GM12891 (cell line): ENCODE data around the gene SLC36A1.
"Not testable (repeated sequence)": the region's sequence is repeated elsewhere in the genome, so short reads cannot be mapped to it uniquely, and the experiment has no call there.

Experiments
- DNase-seq: peaks from one replicate; pipeline ENCODE4 v3.0.0; 2011; ENCODE audit warnings: low spot score; ENCODE audit not compliant: insufficient read length
- FAIRE-seq: peaks from 2 replicates; lab custom pipeline; 2011; peaks lifted over from hg19 to GRCh38; lab: Jason Lieb, UNC
- PAX5 ChIP-seq: IDR thresholded peaks from 2 replicates; pipeline ENCODE4 v1.6.1; 2011; ENCODE audit warnings: low read length, moderate library complexity, mild to moderate bottlenecking; ENCODE audit not compliant: insufficient read depth, severe bottlenecking
- POLR2A ChIP-seq: IDR thresholded peaks from 2 replicates; pipeline ENCODE4 v1.6.1; 2011; ENCODE audit warnings: low read depth, low read length, control low read depth
- POLR2AphosphoS5 ChIP-seq: IDR thresholded peaks from 2 replicates; pipeline ENCODE4 v1.6.1; 2011; ENCODE audit warnings: low read depth, low read length, control low read depth
- POU2F2 ChIP-seq: IDR thresholded peaks from 2 replicates; pipeline ENCODE4 v1.6.1; 2011; ENCODE audit warnings: low read depth, mild to moderate bottlenecking, control low read depth, low read length, moderate library complexity
- SPI1 ChIP-seq: IDR thresholded peaks from 2 replicates; pipeline ENCODE4 v1.6.1; 2011; ENCODE audit warnings: low read depth, low read length, control low read depth
- TAF1 ChIP-seq: IDR thresholded peaks from 2 replicates; pipeline ENCODE4 v1.6.1; 2011; ENCODE audit warnings: low read depth, low read length, control low read depth

SLC36A1 gene

GRCh38 chr5:151504006-151504405 lies 56.6 kb downstream of the SLC36A1 start:
- TF ChIP-seq POLR2AphosphoS5 (no peak), POU2F2 (0 out of 2 replicates have a peak, but pooled peaks have one; percentile 21)
- DNase-seq (peak; percentile 39), FAIRE-seq (no peak)

GRCh38 chr5:151508308-151508707 lies 60.9 kb downstream of the SLC36A1 start:
- not testable (repeated sequence) for FAIRE-seq, DNase-seq

GRCh38 chr5:151509231-151509630 lies 61.8 kb downstream of the SLC36A1 start:
- FAIRE-seq (peak; percentile 62), DNase-seq (no peak)
- TF ChIP-seq POLR2AphosphoS5 (no peak), POLR2A (no peak), TAF1 (no peak), POU2F2 (no peak), SPI1 (no peak), PAX5 (no peak)

GRCh38 chr5:151509836-151510235 lies 62.4 kb downstream of the SLC36A1 start:
- TF ChIP-seq POLR2A (no peak), SPI1 (no peak), PAX5 (no peak)
- DNase-seq (no peak), FAIRE-seq (no peak)

- no peak for DNase-seq
- TF ChIP-seq POU2F2 (no peak), POLR2A (no peak), SPI1 (no peak), POLR2AphosphoS5 (no peak), PAX5 (no peak), TAF1 (no peak)
- FAIRE-seq, result no peak
These were observed 69.9 kb downstream of the SLC36A1 start for GRCh38 chr5:151517122-151517920.

GRCh38 chr5:151520294-151520693 lies 72.9 kb downstream of the SLC36A1 start:
- DNase-seq (no peak), FAIRE-seq (no peak)
- TF ChIP-seq POU2F2 (no peak), TAF1 (no peak), POLR2A (no peak), POLR2AphosphoS5 (no peak), PAX5 (no peak), SPI1 (no peak)

- no peak for DNase-seq
- TF ChIP-seq SPI1 (no peak), POLR2A (no peak), POLR2AphosphoS5 (no peak), POU2F2 (no peak), PAX5 (no peak), TAF1 (no peak)
- FAIRE-seq, result no peak
These were observed 74.8 kb downstream of the SLC36A1 start for GRCh38 chr5:151522226-151522625.

- peak; percentile 13 for FAIRE-seq
- TF ChIP-seq TAF1, result no peak
- TF ChIP-seq PAX5, result no peak
- TF ChIP-seq SPI1, result no peak
- TF ChIP-seq POLR2AphosphoS5, result no peak
- no peak for TF ChIP-seq POLR2A
- no peak for TF ChIP-seq POU2F2
- DNase-seq, result peak; percentile 54
These were observed 75.9 kb downstream of the SLC36A1 start for GRCh38 chr5:151523335-151523734.

DNA sequence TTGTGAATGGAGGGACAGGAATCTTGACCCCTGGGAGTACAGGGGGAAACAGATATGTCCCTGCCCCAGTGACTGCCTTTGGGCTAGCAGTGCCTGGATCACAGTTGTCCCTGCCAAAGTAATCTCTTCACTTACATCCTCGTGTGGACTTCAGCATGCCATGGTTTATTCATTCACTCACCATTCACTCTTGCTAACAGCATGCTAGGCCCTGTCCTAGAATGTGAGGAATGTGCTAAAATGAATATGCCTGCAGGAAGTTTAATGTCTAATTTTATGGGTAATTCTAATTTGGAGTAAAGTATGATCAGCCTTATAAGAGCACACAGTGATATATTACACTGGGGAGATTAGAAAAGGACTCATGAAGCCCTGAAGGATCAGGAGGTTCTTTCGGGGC lies 80.8 kb downstream of the SLC36A1 start:
- DNase-seq, result no peak
- no peak for FAIRE-seq
- TF ChIP-seq SPI1 (no peak), PAX5 (no peak), POU2F2 (no peak), POLR2AphosphoS5 (no peak), POLR2A (no peak), TAF1 (no peak)

DNA sequence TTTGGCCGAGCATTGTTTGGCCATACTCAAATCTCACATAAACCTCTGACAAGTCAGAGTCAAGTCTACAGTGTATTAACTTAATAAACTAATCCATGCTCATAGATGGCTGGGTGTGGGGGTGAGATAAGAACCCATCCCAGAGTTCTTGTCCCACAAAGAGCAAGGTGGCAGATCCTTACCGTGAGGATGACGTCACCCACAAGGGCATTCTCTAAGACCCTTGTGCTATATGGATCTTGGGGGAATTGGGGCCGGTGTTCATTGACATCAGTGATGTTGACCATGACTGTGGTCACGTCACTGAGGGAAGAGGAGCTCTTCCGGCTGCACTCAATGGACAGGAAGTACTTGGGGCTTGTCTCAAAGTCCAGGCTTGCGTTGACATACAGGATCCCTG lies 81.6 kb downstream of the SLC36A1 start:
- FAIRE-seq (no peak), DNase-seq (no peak)
- no peak for TF ChIP-seq SPI1
- no peak for TF ChIP-seq POLR2A
- TF ChIP-seq POLR2AphosphoS5, result no peak
- no peak for TF ChIP-seq PAX5
- TF ChIP-seq POU2F2, result no peak
- no peak for TF ChIP-seq TAF1
